Measurements from ENCODE around the gene FIGLA. TPM values are rescaled to one million over a fixed set of nuclear protein-coding genes. Genes with fewer than 3 reads are reported as not detected.

FIGLA gene
- total and polyA plus RNA-seq, 10 donors: 0.14 to 0.39 TPM; not detected in 8

GRCh38 chr2:70748002-70748784 is 42.2 kb downstream of the FIGLA start:
- Histone ChIP-seq H3K27me3 (replicated peaks in 1 of 7) (peaks cover 0 to 5% (median 0%) of the 10 kb centered on the region in 7 donors), H3K27ac (no peak overlapping the region), H3K4me3 (no peak overlapping the region), H3K4me1 (no peaks in the 10 kb centered on the region), H3K9me3 (no peaks in the 10 kb centered on the region), H3K36me3 (no peaks in the 10 kb centered on the region)
- 35 to 67% (median 50%) methylated on average over 1 of the region's 1 CpG for WGBS, 5 donors
- intact Hi-C loops (cut with DNase I; ENCODE audit: low total_unique reads): no loop called here
- DNase-seq: no peak
- TF ChIP-seq POLR2AphosphoS5 (IDR thresholded peaks at IDR 0.05) (no peak), POLR2A (IDR thresholded peaks at IDR 0.05) (no peak), CTCF (IDR thresholded peaks at IDR 0.05 in 8 of 11, conservative IDR thresholded peaks at IDR 0.05 in 3 of 11) (no peak)

- WGBS, 5 donors: 93 to 100% (median 97%) methylated on average over 3 of the region's 3 CpGs
- TF ChIP-seq CTCF (IDR thresholded peaks at IDR 0.05 in 8 of 11, conservative IDR thresholded peaks at IDR 0.05 in 3 of 11) (no peak), POLR2A (IDR thresholded peaks at IDR 0.05) (no peak), POLR2AphosphoS5 (IDR thresholded peaks at IDR 0.05) (no peak)
- no peaks in the 10 kb centered on the region for H3K4me1 ChIP-seq
These were observed 43.2 kb downstream of the FIGLA start for GRCh38 chr2:70747284-70747683.

GRCh38 chr2:70746094-70746974 is 44.1 kb downstream of the FIGLA start:
- Histone ChIP-seq H3K9me3 (no peaks in the 10 kb centered on the region), H3K4me3 (no peak overlapping the region), H3K36me3 (no peaks in the 10 kb centered on the region), H3K27me3 (replicated peaks in 1 of 7) (peaks cover 0 to 5% (median 0%) of the 10 kb centered on the region in 7 donors), H3K4me1 (no peaks in the 10 kb centered on the region), H3K27ac (no peak overlapping the region)
- no peak for TF ChIP-seq POLR2A (IDR thresholded peaks at IDR 0.05)
- TF ChIP-seq POLR2AphosphoS5 (IDR thresholded peaks at IDR 0.05): no peak
- intact Hi-C loops (cut with DNase I; ENCODE audit: low total_unique reads): no loop called here
- DNase-seq: no peak
- WGBS, 5 donors: 69 to 78% (median 73%) methylated on average over 5 of the region's 5 CpGs

More at GRCh38 chr2:70747284-70747683, 43.2 kb downstream of the FIGLA start:
- H3K4me3 ChIP-seq: no peak overlapping the region
- no peak for DNase-seq
- intact Hi-C loops (cut with DNase I; ENCODE audit: low total_unique reads): no loop called here
- peaks cover 0 to 5% (median 0%) of the 10 kb centered on the region in 7 donors for H3K27me3 ChIP-seq (replicated peaks in 1 of 7)
- H3K36me3 ChIP-seq: no peaks in the 10 kb centered on the region
- H3K27ac ChIP-seq: no peak overlapping the region
- no peaks in the 10 kb centered on the region for H3K9me3 ChIP-seq

GRCh38 chr2:70745276-70745825 is 45.1 kb downstream of the FIGLA start:
- intact Hi-C loops (cut with DNase I; ENCODE audit: low total_unique reads): no loop called here
- Histone ChIP-seq H3K9me3 (peaks cover 0 to 3% (median 0%) of the 10 kb centered on the region in 8 donors), H3K36me3 (no peaks in the 10 kb centered on the region), H3K27ac (no peak overlapping the region), H3K4me1 (no peaks in the 10 kb centered on the region), H3K4me3 (no peak overlapping the region), H3K27me3 (replicated peaks in 1 of 7) (peaks cover 0 to 5% (median 0%) of the 10 kb centered on the region in 7 donors)
- 71 to 85% (median 75%) methylated on average over 3 of the region's 3 CpGs for WGBS, 5 donors
- TF ChIP-seq POLR2AphosphoS5 (IDR thresholded peaks at IDR 0.05) (no peak), CTCF (IDR thresholded peaks at IDR 0.05 in 8 of 11, conservative IDR thresholded peaks at IDR 0.05 in 3 of 11) (no peak), POLR2A (IDR thresholded peaks at IDR 0.05) (no peak)
- DNase-seq: no peak
